Keratinocyte (primary cell): ENCODE results near the gene EFHD1.

Experiments used
- EZH2 ChIP-seq: IDR thresholded peaks from one replicate; pipeline ENCODE4 v1.6.1; 2012; ENCODE audit warnings: inconsistent platforms, mild to moderate bottlenecking, low read length, moderate library complexity
- TF ChIP-seq, protein P1 (sequence below), 3 experiments: IDR thresholded peaks in 1 of 3; conservative IDR thresholded peaks in 1 of 3; optimal IDR thresholded peaks in 1 of 3; 2 replicates in 2 of 3; 3 replicates in 1 of 3; pipeline versions ENCODE3 to v1.5.1; 2011; ENCODE audit warnings: low read length in 3 of 3, mild to moderate bottlenecking in 3 of 3, moderate library complexity in 2 of 3, control low read depth in 1 of 3, inconsistent platforms in 1 of 3; ENCODE audit not compliant: insufficient read depth in 2 of 3; ENCODE audit errors: extremely low read depth in 1 of 3

DNA sequence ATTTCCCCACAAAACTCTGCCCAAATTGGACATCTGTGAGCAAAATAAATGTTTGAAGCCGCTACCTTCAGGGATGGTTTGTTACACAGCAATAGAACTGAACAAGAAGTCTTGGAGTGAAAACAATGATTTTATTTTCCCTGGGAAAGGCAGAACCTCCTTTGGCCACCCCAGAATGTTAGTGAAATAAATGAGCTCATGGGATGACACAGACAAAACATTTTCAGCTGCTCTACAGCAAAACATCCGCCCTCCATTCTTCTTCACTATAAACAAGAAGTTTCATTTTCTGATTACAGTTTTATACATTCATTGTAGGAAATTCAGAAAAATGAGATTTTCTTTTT is 4.3 kb upstream of the EFHD1 start:
- TF ChIP-seq, protein P1, sequence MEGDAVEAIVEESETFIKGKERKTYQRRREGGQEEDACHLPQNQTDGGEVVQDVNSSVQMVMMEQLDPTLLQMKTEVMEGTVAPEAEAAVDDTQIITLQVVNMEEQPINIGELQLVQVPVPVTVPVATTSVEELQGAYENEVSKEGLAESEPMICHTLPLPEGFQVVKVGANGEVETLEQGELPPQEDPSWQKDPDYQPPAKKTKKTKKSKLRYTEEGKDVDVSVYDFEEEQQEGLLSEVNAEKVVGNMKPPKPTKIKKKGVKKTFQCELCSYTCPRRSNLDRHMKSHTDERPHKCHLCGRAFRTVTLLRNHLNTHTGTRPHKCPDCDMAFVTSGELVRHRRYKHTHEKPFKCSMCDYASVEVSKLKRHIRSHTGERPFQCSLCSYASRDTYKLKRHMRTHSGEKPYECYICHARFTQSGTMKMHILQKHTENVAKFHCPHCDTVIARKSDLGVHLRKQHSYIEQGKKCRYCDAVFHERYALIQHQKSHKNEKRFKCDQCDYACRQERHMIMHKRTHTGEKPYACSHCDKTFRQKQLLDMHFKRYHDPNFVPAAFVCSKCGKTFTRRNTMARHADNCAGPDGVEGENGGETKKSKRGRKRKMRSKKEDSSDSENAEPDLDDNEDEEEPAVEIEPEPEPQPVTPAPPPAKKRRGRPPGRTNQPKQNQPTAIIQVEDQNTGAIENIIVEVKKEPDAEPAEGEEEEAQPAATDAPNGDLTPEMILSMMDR (optimal IDR thresholded peaks at IDR 0.05 in 1 of 3, IDR thresholded peaks at IDR 0.05 in 1 of 3, conservative IDR thresholded peaks at IDR 0.05 in 1 of 3; ENCODE audit: extremely low read depth in 1 of 3, insufficient read depth in 2 of 3, low read length in 3 of 3): no peak
- TF ChIP-seq EZH2: no peak
